Medulla oblongata (tissue), 1 donor: Measurements from ENCODE around the gene C10orf90.
A peak's percentile ranks its signal among the peaks of the same experiment; 100 is the strongest.
"Not testable (repeated sequence)": the region's sequence is repeated elsewhere in the genome, so short reads cannot be mapped to it uniquely, and the experiment has no call there.

ENCODE experiments used
- DNase-seq: peaks from one replicate; pipeline ENCODE4 v3.0.0-alpha.2; 2015; ENCODE audit errors: extremely low spot score

C10orf90 gene

GRCh38 chr10:126585249-126586017, 85.1 kb downstream of the C10orf90 start:
- DNase-seq = no peak

- no peak for DNase-seq
Observed at GRCh38 chr10:126584836-126585235, 85.7 kb downstream of the C10orf90 start.

- DNase-seq = no peak
Observed at GRCh38 chr10:126583552-126584200, 86.8 kb downstream of the C10orf90 start.

- DNase-seq = no peak
Observed at GRCh38 chr10:126581648-126582046, 88.8 kb downstream of the C10orf90 start.

- DNase-seq = no peak
Observed at GRCh38 chr10:126580873-126581647, 89.4 kb downstream of the C10orf90 start.

- DNase-seq = no peak
Observed at GRCh38 chr10:126576336-126576735, 94.2 kb downstream of the C10orf90 start.

- DNase-seq = no peak
Observed at GRCh38 chr10:126570621-126571602, 99.6 kb downstream of the C10orf90 start.

GRCh38 chr10:126570245-126570570, 100.3 kb downstream of the C10orf90 start:
- DNase-seq = no peak

- DNase-seq = no peak
Observed at GRCh38 chr10:126569513-126570244, 100.8 kb downstream of the C10orf90 start.

- no peak for DNase-seq
Observed at GRCh38 chr10:126568809-126569385, 101.6 kb downstream of the C10orf90 start.

- DNase-seq = no peak
Observed at GRCh38 chr10:126565871-126566270, 104.6 kb downstream of the C10orf90 start.

- no peak for DNase-seq
Observed at GRCh38 chr10:126565441-126565840, 105.1 kb downstream of the C10orf90 start.

GRCh38 chr10:126564326-126564888, 106.1 kb downstream of the C10orf90 start:
- no peak for DNase-seq

- DNase-seq = no peak
Observed at GRCh38 chr10:126563361-126563760, 107.1 kb downstream of the C10orf90 start.

- no peak for DNase-seq
Observed at GRCh38 chr10:126561921-126562680, 108.4 kb downstream of the C10orf90 start.

- DNase-seq = peak; percentile 94
Observed at GRCh38 chr10:126561294-126561920, 109.1 kb downstream of the C10orf90 start.

- no peak for DNase-seq
Observed at GRCh38 chr10:126558881-126559280, 111.6 kb downstream of the C10orf90 start.

- DNase-seq = no peak
Observed at GRCh38 chr10:126551202-126551601, 119.3 kb downstream of the C10orf90 start.

GRCh38 chr10:126550586-126550985, 119.9 kb downstream of the C10orf90 start:
- not testable (repeated sequence) for DNase-seq
